NCI-H82 treated with DMSO at 0.1 percent for 48 hours (cell line): ENCODE measurements around the gene GNAT2.

Experiments
- DNase-seq: peaks from one replicate; lab custom pipeline; 2025; ENCODE audit not compliant: unreplicated experiment; lab: John Stamatoyannopoulos, UW

The GNAT2 gene

GRCh38 chr1:109566982-109567381, 52.4 kb downstream of the GNAT2 start:
- no peak for DNase-seq

GRCh38 chr1:109565241-109565640, 54.2 kb downstream of the GNAT2 start:
- no peak for DNase-seq

GRCh38 chr1:109564194-109564878, 55.1 kb downstream of the GNAT2 start:
- no peak for DNase-seq

- DNase-seq: no peak
These were observed 59.4 kb downstream of the GNAT2 start for GRCh38 chr1:109559995-109560394.

- DNase-seq: no peak
These were observed 61.9 kb downstream of the GNAT2 start for GRCh38 chr1:109557520-109557919.

GRCh38 chr1:109556563-109556962, 62.9 kb downstream of the GNAT2 start:
- DNase-seq: no peak
